GM23338 (cell line): Measurements from ENCODE around the gene COQ10A. TPM values are rescaled to one million over a fixed set of nuclear protein-coding genes. Genes with fewer than 3 reads are reported as not detected.

Source experiments
- ATAC-seq: fragments of 200-7000 bp; cut with Tn5 transposase; 3 replicates; pipeline ENCODE4 v1.9.1; 2020
- DNase-seq: peaks from one replicate; pipeline ENCODE4 v3.0.0-alpha.2; 2015; ENCODE audit warnings: low spot score
- H2AFZ ChIP-seq: fragments of 200-600 bp; sonication (generic); 2 replicates; pipeline ENCODE4 v1.8.0; 2016; ENCODE audit warnings: antibody characterized with exemption, mild to moderate bottlenecking, moderate library complexity
- H3F3A ChIP-seq: fragments of 200-600 bp; sonication (generic); replicated peaks from 2 replicates; pipeline ENCODE4 v1.8.0; 2017; ENCODE audit warnings: antibody characterized with exemption, mixed run types, low read depth
- H3K27ac ChIP-seq: fragments of 200-600 bp; sonication (generic); 2 replicates; pipeline ENCODE4 v1.6.1; 2016; ENCODE audit warnings: low read depth
- H3K27me3 ChIP-seq: fragments of 200-600 bp; sonication (generic); 2 replicates; pipeline ENCODE4 v1.8.0; 2016; ENCODE audit warnings: mild to moderate bottlenecking, mixed run types, moderate library complexity; ENCODE audit not compliant: insufficient read depth
- H3K36me3 ChIP-seq: fragments of 200-600 bp; sonication (generic); 2 replicates; pipeline ENCODE4 v1.8.0; 2016; ENCODE audit warnings: mild to moderate bottlenecking; ENCODE audit not compliant: insufficient read depth
- H3K4me1 ChIP-seq: fragments of 200-600 bp; sonication (generic); 2 replicates; pipeline ENCODE4 v1.8.0; 2016; ENCODE audit warnings: mild to moderate bottlenecking, moderate library complexity; ENCODE audit not compliant: insufficient read depth
- H3K4me2 ChIP-seq: fragments of 200-600 bp; sonication (generic); 2 replicates; pipeline ENCODE4 v1.7.1; 2017; ENCODE audit warnings: mixed run types
- H3K4me3 ChIP-seq: fragments of 200-600 bp; sonication (generic); 2 replicates; pipeline ENCODE4 v1.6.1; 2016; ENCODE audit warnings: mixed run types
- H3K79me2 ChIP-seq: fragments of 200-600 bp; sonication (generic); replicated peaks from 2 replicates; pipeline ENCODE4 v1.8.0; 2017; ENCODE audit warnings: mild to moderate bottlenecking; ENCODE audit not compliant: insufficient read depth
- H3K9me2 ChIP-seq: fragments of 200-600 bp; sonication (generic); 2 replicates; pipeline ENCODE4 v1.8.0; 2017; ENCODE audit not compliant: insufficient read depth
- H4K20me1 ChIP-seq: fragments of 200-600 bp; sonication (generic); replicated peaks from 2 replicates; pipeline ENCODE4 v1.8.0; 2017; ENCODE audit warnings: mild to moderate bottlenecking; ENCODE audit not compliant: insufficient read depth
- H3K27ac Mint-ChIP-seq: 2 replicates; pipeline ENCODE4 v1.8.0; 2020; ENCODE audit warnings: inconsistent platforms, mild to moderate bottlenecking, moderate library complexity, mixed read lengths
- H3K27me3 Mint-ChIP-seq: 3 replicates; pipeline ENCODE4 v1.8.0; 2022; ENCODE audit warnings: low read depth, mild to moderate bottlenecking, moderate library complexity, mixed read lengths, inconsistent platforms; ENCODE audit not compliant: insufficient read depth, poor library complexity
- H3K36me3 Mint-ChIP-seq: 3 replicates; pipeline ENCODE4 v1.8.0; 2021; ENCODE audit warnings: low read depth, mild to moderate bottlenecking, inconsistent platforms, moderate library complexity, mixed read lengths
- H3K4me1 Mint-ChIP-seq: 3 replicates; pipeline ENCODE4 v1.8.0; 2020; ENCODE audit warnings: mild to moderate bottlenecking, inconsistent platforms, mixed read lengths
- H3K4me3 Mint-ChIP-seq: 3 replicates; pipeline ENCODE4 v1.8.0; 2021; ENCODE audit warnings: moderate library complexity, mild to moderate bottlenecking, inconsistent platforms, mixed read lengths
- H3K9me3 Mint-ChIP-seq: 3 replicates; pipeline ENCODE4 v1.8.0; 2020; ENCODE audit warnings: moderate library complexity, mild to moderate bottlenecking, inconsistent platforms, mixed read lengths
- CREB1 ChIP-seq: fragments of 250-450 bp; sonication (Bioruptor Pico); IDR thresholded peaks from 2 replicates; pipeline ENCODE4 v1.5.0; 2020; ENCODE audit warnings: low read depth, mild to moderate bottlenecking, moderate library complexity
- CTCF ChIP-seq, 2 experiments: fragments of 200-600 bp in 1 of 2; sonication (generic) in 1 of 2; conservative IDR thresholded peaks; 2 replicates each; pipeline versions ENCODE4 v1.5.1 to v1.6.1; 2016 to 2017; ENCODE audit warnings: antibody characterized with exemption in 2 of 2, low read depth in 2 of 2, mild to moderate bottlenecking in 2 of 2, moderate library complexity in 1 of 2
- ETS1 ChIP-seq: IDR thresholded peaks from 2 replicates; pipeline ENCODE4 v1.6.1; 2016; ENCODE audit warnings: antibody characterized with exemption
- EZH2 ChIP-seq: fragments of 200-600 bp; sonication (generic); IDR thresholded peaks from one replicate; pipeline ENCODE4 v1.8.0; 2017; ENCODE audit warnings: antibody characterized with exemption, mild to moderate bottlenecking, low read depth; ENCODE audit not compliant: unreplicated experiment
- EZH2phosphoT487 ChIP-seq: fragments of 200-600 bp; sonication (generic); IDR thresholded peaks from one replicate; pipeline ENCODE4 v1.8.1; 2018; ENCODE audit warnings: antibody characterized with exemption; ENCODE audit not compliant: unreplicated experiment
- JUNB ChIP-seq: IDR thresholded peaks from one replicate; pipeline ENCODE4 v1.6.1; 2016; ENCODE audit warnings: antibody characterized with exemption; ENCODE audit not compliant: unreplicated experiment
- NANOG ChIP-seq: IDR thresholded peaks from 2 replicates; pipeline ENCODE4 v1.6.1; 2016; ENCODE audit warnings: antibody characterized with exemption, borderline replicate concordance
- POLR2AphosphoS5 ChIP-seq: IDR thresholded peaks from 2 replicates; pipeline ENCODE4 v1.6.1; 2016; ENCODE audit warnings: antibody characterized with exemption, low read depth
- REST ChIP-seq: IDR thresholded peaks from one replicate; pipeline ENCODE4 v1.6.1; 2018; ENCODE audit warnings: antibody characterized with exemption; ENCODE audit not compliant: unreplicated experiment
- STAT1 ChIP-seq: IDR thresholded peaks from one replicate; pipeline ENCODE4 v1.6.1; 2016; ENCODE audit warnings: antibody characterized with exemption; ENCODE audit not compliant: unreplicated experiment
- ZNF331 ChIP-seq: fragments of 250-450 bp; sonication (Bioruptor Pico); IDR thresholded peaks from 2 replicates; pipeline ENCODE4 v1.5.0; 2020; ENCODE audit warnings: low read depth, mild to moderate bottlenecking, moderate library complexity
- ZNF462 ChIP-seq: fragments of 250-450 bp; sonication (Bioruptor Pico); IDR thresholded peaks from 2 replicates; pipeline ENCODE4 v1.5.0; 2020; ENCODE audit warnings: mild to moderate bottlenecking, moderate library complexity
- polyA plus RNA-seq: library from polyadenylated mRNA; unstranded; fragments of >200 nt; fragmentation: Nextera tagmentation; extraction: Ambion mirVana; gene quantifications from 2 replicates; pipeline ENCODE4 v1.2.1, GENCODE V29; 2016
- total RNA-seq: library from RNA; depleted of rRNA; stranded (reverse); fragments of >200 nt; shearing (Covaris generic); gene quantifications from 2 replicates; pipeline ENCODE4 v1.2.3, GENCODE V29; 2014

Gene COQ10A
- total and polyA plus RNA-seq, 2 experiments from 2014 or later, result 12.8 to 15.2 TPM

- no peak overlapping the region for H2AFZ ChIP-seq
- TF ChIP-seq NANOG, result no peak
- TF ChIP-seq ZNF331, result no peak
- no peak for TF ChIP-seq POLR2AphosphoS5
- no peak for TF ChIP-seq CREB1 (CRISPR knock-in tag)
- TF ChIP-seq STAT1, result no peak
- no peak for TF ChIP-seq EZH2phosphoT487
- TF ChIP-seq ZNF462 (CRISPR knock-in tag), result no peak
- no peak for TF ChIP-seq JUNB
- no peak for TF ChIP-seq EZH2
- no peak for TF ChIP-seq CTCF (conservative IDR thresholded peaks at IDR 0.05; ENCODE audit: low read depth in 2 of 2)
- TF ChIP-seq ETS1, result no peak
- no peak for TF ChIP-seq REST
- H3K36me3 ChIP-seq, result peaks cover 43% of the 10 kb centered on the region
- peaks cover 9% of the 10 kb centered on the region; the same call in 1 of the 2 replicates for H4K20me1 ChIP-seq
- H3K4me2 ChIP-seq, result no peak overlapping the region
- no peak overlapping the region for H3K27ac Mint-ChIP-seq
- no peaks in the 10 kb centered on the region; the same call in 1 of the 2 replicates for H3F3A ChIP-seq
- H3K4me1 ChIP-seq, result no peaks in the 10 kb centered on the region
- no peaks in the 10 kb centered on the region for H3K4me1 Mint-ChIP-seq
- no peaks in the 10 kb centered on the region for H3K9me3 Mint-ChIP-seq
- no peaks in the 10 kb centered on the region for H3K9me2 ChIP-seq
- H3K27ac ChIP-seq, result no peak overlapping the region
- H3K27me3 Mint-ChIP-seq, result peaks cover 16% of the 10 kb centered on the region
- no peak overlapping the region for H3K4me3 ChIP-seq
- H3K36me3 Mint-ChIP-seq, result peaks cover 68% of the 10 kb centered on the region
- no peaks in the 10 kb centered on the region for H3K79me2 ChIP-seq
- H3K27me3 ChIP-seq, result no peaks in the 10 kb centered on the region
- DNase-seq, result no peak
- ATAC-seq, result no peak
- no peak overlapping the region for H3K4me3 Mint-ChIP-seq
Observed at GRCh38 chr12:56243731-56244181, 23.0 kb upstream of the COQ10A start.
